Mesenchymal stem cell (in vitro differentiated cells and primary cell): ENCODE measurements around the gene EPHA10.
A peak's percentile ranks its signal among the peaks of the same experiment; 100 is the strongest.

Source experiments
- DNase-seq: peaks from one replicate; pipeline ENCODE4 v3.0.0-alpha.2; 2013
- H2AFZ ChIP-seq: one replicate; pipeline ENCODE4 v1.6.1; 2013; ENCODE audit warnings: low read depth, mild to moderate bottlenecking, control low read depth, inconsistent platforms, low read length, moderate library complexity
- H2AK5ac ChIP-seq: 2 replicates; pipeline ENCODE4 v1.6.1; 2013; ENCODE audit warnings: low read length, moderate library complexity, mild to moderate bottlenecking, inconsistent platforms; ENCODE audit not compliant: severe bottlenecking
- H2BK120ac ChIP-seq: one replicate; pipeline ENCODE4 v1.6.1; 2013; ENCODE audit warnings: low read depth, mild to moderate bottlenecking, inconsistent platforms, low read length, moderate library complexity
- H2BK12ac ChIP-seq, 2 experiments: one replicate each; pipeline ENCODE4 v1.6.1; 2013; ENCODE audit warnings: inconsistent platforms in 2 of 2, low read length in 2 of 2, mild to moderate bottlenecking in 2 of 2, moderate library complexity in 2 of 2, control low read depth in 1 of 2
- H2BK15ac ChIP-seq: one replicate; pipeline ENCODE4 v1.6.1; 2013; ENCODE audit warnings: mild to moderate bottlenecking, low read depth, inconsistent platforms; ENCODE audit not compliant: poor library complexity, severe bottlenecking
- H2BK5ac ChIP-seq: 2 replicates; pipeline ENCODE4 v1.6.1; 2013; ENCODE audit warnings: low read depth, mild to moderate bottlenecking, low read length, control low read depth, inconsistent platforms; ENCODE audit not compliant: poor library complexity, severe bottlenecking
- H3K14ac ChIP-seq, 2 experiments: one replicate each; pipeline ENCODE4 v1.6.1; 2013; ENCODE audit warnings: inconsistent platforms in 2 of 2, low read length in 2 of 2, control low read depth in 1 of 2, mild to moderate bottlenecking in 1 of 2, moderate library complexity in 1 of 2
- H3K18ac ChIP-seq, 2 experiments: one replicate each; pipeline ENCODE4 v1.6.1; 2013; ENCODE audit warnings: inconsistent platforms in 2 of 2, low read length in 2 of 2, control low read depth in 1 of 2, low read depth in 1 of 2, mild to moderate bottlenecking in 1 of 2
- H3K23ac ChIP-seq, 2 experiments: one replicate each; pipeline ENCODE4 v1.6.1; 2013; ENCODE audit warnings: inconsistent platforms in 2 of 2, low read length in 2 of 2, mild to moderate bottlenecking in 2 of 2, moderate library complexity in 2 of 2, control low read depth in 1 of 2
- H3K27ac ChIP-seq: 2 replicates; pipeline ENCODE4 v1.5.1; 2013; ENCODE audit warnings: mild to moderate bottlenecking, moderate library complexity, low read length, control low read depth, inconsistent platforms; ENCODE audit not compliant: poor library complexity, severe bottlenecking
- H3K27me3 ChIP-seq, 2 experiments: 2 replicates each; pipeline versions ENCODE4 v1.6.1 to v1.7.0; 2013; ENCODE audit warnings: low read length in 2 of 2, mild to moderate bottlenecking in 2 of 2, moderate library complexity in 2 of 2, control low read depth in 1 of 2, inconsistent platforms in 1 of 2; ENCODE audit not compliant: control insufficient read depth in 1 of 2, insufficient read depth in 1 of 2
- H3K36me3 ChIP-seq, 2 experiments: 2 replicates each; pipeline versions ENCODE4 v1.6.1 to v1.7.0; 2013; ENCODE audit warnings: low read length in 2 of 2, control low read depth in 1 of 2, inconsistent platforms in 1 of 2, low read depth in 1 of 2, mild to moderate bottlenecking in 1 of 2; ENCODE audit not compliant: insufficient read depth in 2 of 2, control insufficient read depth in 1 of 2
- H3K4ac ChIP-seq, 2 experiments: one replicate each; pipeline ENCODE4 v1.6.1; 2013; ENCODE audit warnings: inconsistent platforms in 2 of 2, low read length in 2 of 2, mild to moderate bottlenecking in 2 of 2, moderate library complexity in 2 of 2, control low read depth in 1 of 2, low read depth in 1 of 2
- H3K4me1 ChIP-seq: 2 replicates; pipeline ENCODE4 v1.6.1; 2013; ENCODE audit warnings: low read depth, low read length, control low read depth; ENCODE audit not compliant: control insufficient read depth, insufficient read depth
- H3K4me2 ChIP-seq: 2 replicates; pipeline ENCODE4 v1.6.1; 2013; ENCODE audit warnings: low read length, mild to moderate bottlenecking, inconsistent platforms; ENCODE audit not compliant: poor library complexity, severe bottlenecking
- H3K4me3 ChIP-seq, 2 experiments: 2 replicates each; pipeline versions ENCODE4 v1.5.1 to v1.7.0; 2013; ENCODE audit warnings: low read length in 2 of 2, mild to moderate bottlenecking in 2 of 2, control low read depth in 1 of 2, low read depth in 1 of 2; ENCODE audit not compliant: insufficient read depth in 1 of 2
- H3K79me1 ChIP-seq: replicated peaks from 2 replicates; pipeline ENCODE4 v1.6.1; 2013; ENCODE audit warnings: mild to moderate bottlenecking, control low read depth, low read length, inconsistent platforms; ENCODE audit not compliant: poor library complexity, severe bottlenecking
- H3K9ac ChIP-seq: 2 replicates; pipeline ENCODE4 v1.7.0; 2013; ENCODE audit warnings: mild to moderate bottlenecking, low read length, moderate library complexity
- H3K9me3 ChIP-seq: 2 replicates; pipeline ENCODE4 v1.7.0; 2013; ENCODE audit warnings: mild to moderate bottlenecking, low read length; ENCODE audit not compliant: control insufficient read depth
- H4K8ac ChIP-seq: one replicate; pipeline ENCODE4 v1.6.1; 2013; ENCODE audit warnings: inconsistent platforms, mild to moderate bottlenecking, low read length, moderate library complexity
- H4K91ac ChIP-seq: one replicate; pipeline ENCODE4 v1.6.1; 2013; ENCODE audit warnings: mild to moderate bottlenecking, low read length, inconsistent platforms
- whole genome bisulfite sequencing: methylation state at CpG from one replicate; pipeline ENCODE4 v1.1.7; 2013; ENCODE audit warnings: mixed read lengths; 5-methylcytosine and 5-hydroxymethylcytosine counted together

The EPHA10 gene

DNA sequence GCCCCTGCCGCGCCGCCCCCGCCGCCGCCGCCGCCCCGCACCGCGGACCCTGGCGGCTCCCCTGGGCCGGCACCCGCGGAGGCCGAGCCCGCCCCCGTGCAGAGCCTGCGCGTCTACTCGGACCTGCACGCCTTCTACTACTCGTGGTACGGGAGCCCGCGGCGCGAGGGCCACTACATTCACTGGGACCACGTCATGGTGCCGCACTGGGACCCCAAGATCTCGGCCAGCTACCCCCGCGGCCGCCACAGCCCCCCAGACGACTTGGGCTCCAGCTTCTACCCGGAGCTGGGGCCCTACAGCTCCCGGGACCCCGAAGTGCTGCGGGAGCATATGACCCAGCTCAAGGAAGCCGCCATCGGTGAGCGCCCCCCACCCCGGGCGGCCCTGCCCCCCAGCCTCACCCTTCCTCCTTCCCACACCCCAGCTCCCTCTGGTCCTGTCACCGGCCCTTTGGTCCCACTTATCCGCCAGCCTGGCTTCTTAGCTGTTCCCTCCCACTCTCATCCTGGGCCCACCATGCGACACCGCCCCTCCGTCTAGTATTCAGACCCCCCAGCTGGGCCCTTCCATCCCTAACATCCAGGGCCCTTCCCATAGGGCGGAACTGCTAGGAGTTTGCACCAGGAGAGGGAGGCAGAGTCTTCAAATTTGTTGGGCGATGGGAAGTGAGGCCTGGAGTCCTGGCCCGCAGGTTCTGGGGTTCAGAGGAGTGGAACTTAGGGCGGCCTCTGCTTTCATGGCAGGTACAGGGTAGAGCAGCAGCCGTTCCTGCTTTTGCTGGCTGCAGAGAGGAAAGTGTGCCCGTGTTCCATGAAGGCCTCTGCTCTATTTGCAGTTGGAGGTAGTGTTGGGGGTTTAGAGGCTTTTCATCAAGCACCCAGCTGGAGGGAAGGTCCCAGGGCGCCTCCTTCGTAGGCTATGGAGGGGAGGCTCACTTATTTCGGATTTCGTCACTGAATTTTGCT, 29.7 kb upstream of the EPHA10 start:
- no peak overlapping the region for H3K9ac ChIP-seq
- no peak overlapping the region for H4K91ac ChIP-seq
- H3K4me1 ChIP-seq: peaks cover 22% of the 10 kb centered on the region
- peaks cover 43 to 57% of the 10 kb centered on the region in 2 experiments for H3K27me3 ChIP-seq
- no peak overlapping the region for H2AFZ ChIP-seq
- no peak for DNase-seq
- H3K27ac ChIP-seq: no peak overlapping the region
- H3K23ac ChIP-seq: peak overlapping the region in 1 of 2 experiments; percentile 85
- H2BK15ac ChIP-seq: no peak overlapping the region
- H3K36me3 ChIP-seq: peaks cover 0 to 7% of the 10 kb centered on the region in 2 experiments
- no peak overlapping the region for H2BK12ac ChIP-seq
- no peak overlapping the region for H2BK120ac ChIP-seq
- no peak overlapping the region for H4K8ac ChIP-seq
- H2BK5ac ChIP-seq: no peak overlapping the region
- WGBS: 15% methylated on average over 52 of the region's 59 CpGs
- peak overlapping the region; percentile 41 for H3K4me2 ChIP-seq
- no peak overlapping the region for H2AK5ac ChIP-seq
- H3K4ac ChIP-seq: no peak overlapping the region
- no peaks in the 10 kb centered on the region for H3K79me1 ChIP-seq
- peak overlapping the region in 1 of 2 experiments; percentile 71 for H3K4me3 ChIP-seq
- H3K18ac ChIP-seq: no peak overlapping the region
- H3K14ac ChIP-seq: no peak overlapping the region
- H3K9me3 ChIP-seq: no peaks in the 10 kb centered on the region

DNA sequence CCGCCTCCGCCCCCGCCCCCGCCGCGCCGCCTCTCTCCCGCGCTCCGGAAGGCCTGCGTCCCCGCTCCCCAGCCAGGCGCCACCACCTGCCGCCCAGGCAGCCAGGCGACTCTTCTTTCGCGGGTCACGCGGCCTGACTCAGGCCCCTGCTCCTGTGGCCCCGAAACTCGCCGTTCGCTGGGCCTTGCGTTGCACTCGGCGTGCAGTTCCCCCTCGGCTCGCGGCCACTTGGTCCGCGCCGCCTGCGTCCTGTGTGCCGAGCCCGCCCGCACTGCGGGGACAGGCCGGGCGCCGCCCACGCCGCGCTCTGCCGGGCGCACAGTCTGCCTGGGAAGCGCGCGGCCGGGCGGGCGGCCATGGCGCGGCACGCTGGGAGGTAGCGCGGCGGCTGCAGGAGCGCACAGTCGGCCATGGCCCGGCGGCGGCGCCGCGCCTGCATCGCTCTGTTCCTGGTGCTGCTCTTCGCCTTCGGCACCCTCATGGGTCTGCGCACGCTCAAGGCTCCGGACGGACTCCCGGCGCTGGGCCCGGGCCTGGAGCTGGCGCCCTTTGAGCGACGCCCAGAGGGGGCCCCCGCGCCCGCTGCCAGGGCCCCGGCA, 29.0 kb upstream of the EPHA10 start, which contains the start of gene MANEAL:
MANEAL (plus strand) TSS at position 75 of the 599 bp plus-strand sequence; CDS start at position 411, 336 bp downstream.
- no peak within 1 kb of the TSS for H2BK5ac ChIP-seq
- H3K23ac ChIP-seq: peak within 1 kb of the TSS in 1 of 2 experiments; percentile 85
- H3K9ac ChIP-seq: no peak within 1 kb of the TSS
- no peaks in the 10 kb centered on the region for H3K9me3 ChIP-seq
- H4K8ac ChIP-seq: no peak within 1 kb of the TSS
- no peak within 1 kb of the TSS for H2BK12ac ChIP-seq
- no peak within 1 kb of the TSS for H3K18ac ChIP-seq
- H3K36me3 ChIP-seq: no peaks in the 10 kb centered on the region
- peaks cover 22% of the 10 kb centered on the region for H3K4me1 ChIP-seq
- H2BK120ac ChIP-seq: no peak within 1 kb of the TSS
- no peak within 1 kb of the TSS for H3K4ac ChIP-seq
- peak within 1 kb of the TSS in 1 of 2 experiments; percentile 1 for H3K14ac ChIP-seq
- 1% methylated on average over 30 of the region's 82 CpGs for WGBS
- no peak within 1 kb of the TSS for H2AK5ac ChIP-seq
- no peak within 1 kb of the TSS for H4K91ac ChIP-seq
- peak within 1 kb of the TSS; percentile 60 for H2AFZ ChIP-seq
- H3K4me2 ChIP-seq: peak within 1 kb of the TSS; percentile 99
- peak within 1 kb of the TSS; percentile 66 to 71 for H3K4me3 ChIP-seq
- DNase-seq: peak; percentile 59
- H3K27ac ChIP-seq: no peak within 1 kb of the TSS
- no peak within 1 kb of the TSS for H2BK15ac ChIP-seq
- no peaks in the 10 kb centered on the region for H3K79me1 ChIP-seq
- H3K27me3 ChIP-seq: peaks cover 47 to 59% of the 10 kb centered on the region in 2 experiments

DNA sequence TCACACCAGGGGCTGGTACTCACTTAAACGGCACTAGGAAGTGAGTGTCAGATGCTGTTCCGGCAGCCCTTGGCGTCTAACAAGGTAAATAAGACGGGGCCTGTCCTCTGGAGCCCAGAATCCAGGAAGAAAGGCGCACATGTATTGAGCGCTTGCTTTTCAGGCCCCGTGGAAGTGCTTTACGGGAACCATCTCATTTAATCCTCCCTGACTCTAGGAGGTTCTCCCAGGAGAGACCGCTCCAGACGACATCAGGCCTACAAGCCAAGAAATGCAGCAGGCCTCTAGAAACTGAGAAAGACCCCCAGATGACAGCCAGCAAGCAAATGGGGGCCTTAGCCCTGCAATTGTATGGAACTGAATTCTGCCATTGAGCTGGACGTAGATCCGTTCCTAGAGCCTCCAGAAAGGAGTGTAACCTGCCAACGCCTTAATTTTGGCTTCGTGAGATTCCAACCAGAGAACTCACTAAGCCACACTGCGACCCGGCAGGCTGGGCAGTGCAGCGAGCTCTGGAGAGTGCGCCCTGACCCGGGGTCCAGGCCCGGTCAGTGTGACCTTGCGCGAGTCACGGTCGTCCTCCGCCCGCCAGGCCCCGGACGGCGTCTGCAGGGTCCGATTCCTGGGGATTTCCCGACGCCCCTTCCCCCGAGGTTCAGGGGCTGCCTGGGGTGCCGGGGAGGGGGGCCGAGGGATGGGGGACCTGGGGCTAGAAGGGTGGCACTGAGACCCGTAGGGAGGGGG, 28.2 kb upstream of the EPHA10 start:
- no peak overlapping the region for H3K23ac ChIP-seq
- no peak overlapping the region for H3K27ac ChIP-seq
- no peak overlapping the region for H3K4ac ChIP-seq
- H2BK120ac ChIP-seq: no peak overlapping the region
- H3K4me3 ChIP-seq: no peak overlapping the region
- no peak overlapping the region for H2BK12ac ChIP-seq
- DNase-seq: no peak
- no peaks in the 10 kb centered on the region for H3K36me3 ChIP-seq
- no peak overlapping the region for H3K18ac ChIP-seq
- no peak overlapping the region for H2BK15ac ChIP-seq
- no peak overlapping the region for H3K14ac ChIP-seq
- no peak overlapping the region for H3K4me2 ChIP-seq
- H4K8ac ChIP-seq: no peak overlapping the region
- H2BK5ac ChIP-seq: no peak overlapping the region
- H3K9me3 ChIP-seq: no peaks in the 10 kb centered on the region
- no peak overlapping the region for H2AFZ ChIP-seq
- no peaks in the 10 kb centered on the region for H3K79me1 ChIP-seq
- no peak overlapping the region for H2AK5ac ChIP-seq
- WGBS: 39% methylated on average over 33 of the region's 36 CpGs
- H3K4me1 ChIP-seq: peaks cover 22% of the 10 kb centered on the region
- H4K91ac ChIP-seq: no peak overlapping the region
- no peak overlapping the region for H3K9ac ChIP-seq
- peaks cover 55 to 59% of the 10 kb centered on the region in 2 experiments for H3K27me3 ChIP-seq
